Measurements from ENCODE around the gene CDC14B. TPM values are rescaled to one million over a fixed set of nuclear protein-coding genes. Genes with fewer than 3 reads are reported as not detected.
A peak's percentile ranks its signal among the peaks of the same experiment; 100 is the strongest.

The CDC14B gene
- total RNA-seq, 1 experiment from 2014 or later = 11.4 TPM

- H3K27me3 ChIP-seq (ENCODE audit: low read length) = no peaks in the 10 kb centered on the region
- peaks cover 6% of the 10 kb centered on the region; the same call in 1 of the 2 replicates for H3K36me3 ChIP-seq (ENCODE audit: low read depth, low read length)
- no peaks in the 10 kb centered on the region for H3K9me2 ChIP-seq (replicated peaks; ENCODE audit: low read length)
- 0 out of 2 replicates have a peak, but pooled peaks cover 6% of the 10 kb centered on the region for H3K79me2 ChIP-seq (ENCODE audit: low read length)
- H3K27ac ChIP-seq (ENCODE audit: low read length) = peak within 1 kb of the TSS; percentile 86
- H3K9me3 ChIP-seq (ENCODE audit: low read length) = no peaks in the 10 kb centered on the region
- H3F3A ChIP-seq (ENCODE audit: low read length, unreplicated experiment) = no peaks in the 10 kb centered on the region
- H3K4me3 ChIP-seq (ENCODE audit: low read length) = peak within 1 kb of the TSS; percentile 85
- no peaks in the 10 kb centered on the region for H4K20me1 ChIP-seq (ENCODE audit: low read length)
- CTCF ChIA-PET = interaction anchor here (0.6 kb wide), 2 partner anchors 533 to 1973 kb away, joined by 3 to 4 read pairs; no protein-coding TSS in a partner anchor
- peak within 1 kb of the TSS; percentile 85 for H3K9ac ChIP-seq (ENCODE audit: low read length)
- ATAC-seq (peak; percentile 75), DNase-seq (peak; percentile 53)
- peak within 1 kb of the TSS; percentile 86 for H2AFZ ChIP-seq (ENCODE audit: low read length)
- TF ChIP-seq EZH2phosphoT487 (IDR thresholded peaks at IDR 0.05; ENCODE audit: borderline replicate concordance, low read length) (no peak), EZH2 (IDR thresholded peaks at IDR 0.05; ENCODE audit: low read length, unreplicated experiment) (no peak)
- TF ChIP-seq, protein P1, sequence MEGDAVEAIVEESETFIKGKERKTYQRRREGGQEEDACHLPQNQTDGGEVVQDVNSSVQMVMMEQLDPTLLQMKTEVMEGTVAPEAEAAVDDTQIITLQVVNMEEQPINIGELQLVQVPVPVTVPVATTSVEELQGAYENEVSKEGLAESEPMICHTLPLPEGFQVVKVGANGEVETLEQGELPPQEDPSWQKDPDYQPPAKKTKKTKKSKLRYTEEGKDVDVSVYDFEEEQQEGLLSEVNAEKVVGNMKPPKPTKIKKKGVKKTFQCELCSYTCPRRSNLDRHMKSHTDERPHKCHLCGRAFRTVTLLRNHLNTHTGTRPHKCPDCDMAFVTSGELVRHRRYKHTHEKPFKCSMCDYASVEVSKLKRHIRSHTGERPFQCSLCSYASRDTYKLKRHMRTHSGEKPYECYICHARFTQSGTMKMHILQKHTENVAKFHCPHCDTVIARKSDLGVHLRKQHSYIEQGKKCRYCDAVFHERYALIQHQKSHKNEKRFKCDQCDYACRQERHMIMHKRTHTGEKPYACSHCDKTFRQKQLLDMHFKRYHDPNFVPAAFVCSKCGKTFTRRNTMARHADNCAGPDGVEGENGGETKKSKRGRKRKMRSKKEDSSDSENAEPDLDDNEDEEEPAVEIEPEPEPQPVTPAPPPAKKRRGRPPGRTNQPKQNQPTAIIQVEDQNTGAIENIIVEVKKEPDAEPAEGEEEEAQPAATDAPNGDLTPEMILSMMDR (conservative IDR thresholded peaks at IDR 0.05; ENCODE audit: low read depth, low read length) = no peak
- peak within 1 kb of the TSS; percentile 86 for H3K4me2 ChIP-seq (ENCODE audit: low read length)
- no TSS peak for BruUV-seq (replicated peaks)
- intact Hi-C loops (cut with micrococcal nuclease) = no loop called here
- H3K4me1 ChIP-seq (ENCODE audit: insufficient read depth, low read length) = peaks cover 17% of the 10 kb centered on the region; the same call in 1 of the 2 replicates
- POLR2A ChIA-PET (ENCODE audit: unreplicated experiment) = interaction anchor here (1.2 kb wide), 1 partner anchor 206 kb away, joined by 8 read pairs; the partner anchor contains the start of gene HABP4
These were observed 35.7 kb upstream of the CDC14B start, which contains the start of gene PRXL2C for GRCh38 chr9:96655198-96655851. PRXL2C (minus strand) TSS chr9:96655317; CDS start chr9:96655281, 36 bp downstream.

DNA sequence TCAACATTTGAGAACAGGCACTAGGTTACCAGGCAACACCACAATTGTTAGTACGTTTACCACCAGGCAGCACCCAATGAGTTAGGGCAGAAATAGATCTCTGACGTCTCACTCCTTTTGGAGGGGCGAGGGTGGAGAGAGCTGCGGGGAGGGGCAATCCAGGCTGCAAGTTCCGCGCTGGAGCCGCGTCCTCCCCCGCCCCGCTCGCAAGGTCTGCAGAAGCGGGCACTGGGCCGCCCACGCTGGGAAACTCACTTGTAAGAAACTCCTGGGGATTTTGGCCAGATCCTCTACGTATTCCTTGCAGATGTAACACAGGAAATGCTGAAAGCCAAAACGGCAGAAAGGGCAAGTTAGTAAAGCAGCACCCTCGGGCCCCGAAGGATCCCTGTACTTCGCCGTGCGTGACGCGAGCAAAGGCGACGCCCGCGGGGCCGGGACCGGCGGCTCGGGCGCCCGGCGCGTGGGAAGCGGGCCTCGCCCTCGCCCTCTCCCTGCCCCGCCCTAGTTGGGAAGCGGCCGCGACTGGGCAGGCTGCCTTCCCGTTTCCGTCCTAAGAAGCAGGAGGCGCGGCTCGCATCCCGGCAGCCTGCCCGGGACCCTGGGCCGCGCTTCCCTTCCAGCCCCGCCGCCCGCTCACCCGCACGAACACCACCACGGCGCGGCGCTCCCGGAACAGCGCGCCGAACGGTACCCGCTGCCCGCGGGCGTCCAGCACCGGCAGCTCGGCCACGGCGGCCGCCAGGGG, 35.0 kb upstream of the CDC14B start:
- Histone ChIP-seq H3K79me2 (ENCODE audit: low read length) (0 out of 2 replicates have a peak, but pooled peaks cover 6% of the 10 kb centered on the region), H4K20me1 (ENCODE audit: low read length) (no peaks in the 10 kb centered on the region), H3K27ac (ENCODE audit: low read length) (peak overlapping the region; percentile 86), H3K9me3 (ENCODE audit: low read length) (no peaks in the 10 kb centered on the region), H3F3A (ENCODE audit: low read length, unreplicated experiment) (no peaks in the 10 kb centered on the region), H3K4me3 (ENCODE audit: low read length) (peak overlapping the region; percentile 85), H3K9me2 (replicated peaks; ENCODE audit: low read length) (no peaks in the 10 kb centered on the region), H3K4me1 (ENCODE audit: insufficient read depth, low read length) (peaks cover 17% of the 10 kb centered on the region; the same call in 1 of the 2 replicates), H3K27me3 (ENCODE audit: low read length) (no peaks in the 10 kb centered on the region), H3K9ac (ENCODE audit: low read length) (peak overlapping the region; percentile 85), H2AFZ (ENCODE audit: low read length) (peak overlapping the region; percentile 86), H3K4me2 (ENCODE audit: low read length) (peak overlapping the region; percentile 86), H3K36me3 (ENCODE audit: low read depth, low read length) (peaks cover 13% of the 10 kb centered on the region; the same call in 1 of the 2 replicates)
- POLR2A ChIA-PET (ENCODE audit: unreplicated experiment) = interaction anchor here (1.2 kb wide), 1 partner anchor 205 kb away, joined by 8 read pairs; the partner anchor contains the start of gene HABP4
- TF ChIP-seq, protein P1 (conservative IDR thresholded peaks at IDR 0.05; ENCODE audit: low read depth, low read length) = no peak
- TF ChIP-seq EZH2phosphoT487 (IDR thresholded peaks at IDR 0.05; ENCODE audit: borderline replicate concordance, low read length) = peak; percentile 41; the same call in 1 of the 2 replicates
- intact Hi-C loops (cut with micrococcal nuclease) = loop anchor here (5.0 kb wide), 1 partner anchor 327 kb away; no protein-coding TSS in a partner anchor
- ATAC-seq (peak; percentile 71), DNase-seq (peak; percentile 55)
- no TSS peak for BruUV-seq (replicated peaks)
- CTCF ChIA-PET = no interaction called here

Measured in PC-3 (cell line).